HG03196 (cell line): ENCODE data around the gene BCL3.
"Not testable (repeated sequence)": the region's sequence is repeated elsewhere in the genome, so short reads cannot be mapped to it uniquely, and the experiment has no call there.

Experiments
- ATAC-seq: cut with Tn5 transposase; IDR thresholded peaks from one replicate; pipeline ENCODE4 v1.9.1; 2021; ENCODE audit not compliant: unreplicated experiment

BCL3 gene

DNA sequence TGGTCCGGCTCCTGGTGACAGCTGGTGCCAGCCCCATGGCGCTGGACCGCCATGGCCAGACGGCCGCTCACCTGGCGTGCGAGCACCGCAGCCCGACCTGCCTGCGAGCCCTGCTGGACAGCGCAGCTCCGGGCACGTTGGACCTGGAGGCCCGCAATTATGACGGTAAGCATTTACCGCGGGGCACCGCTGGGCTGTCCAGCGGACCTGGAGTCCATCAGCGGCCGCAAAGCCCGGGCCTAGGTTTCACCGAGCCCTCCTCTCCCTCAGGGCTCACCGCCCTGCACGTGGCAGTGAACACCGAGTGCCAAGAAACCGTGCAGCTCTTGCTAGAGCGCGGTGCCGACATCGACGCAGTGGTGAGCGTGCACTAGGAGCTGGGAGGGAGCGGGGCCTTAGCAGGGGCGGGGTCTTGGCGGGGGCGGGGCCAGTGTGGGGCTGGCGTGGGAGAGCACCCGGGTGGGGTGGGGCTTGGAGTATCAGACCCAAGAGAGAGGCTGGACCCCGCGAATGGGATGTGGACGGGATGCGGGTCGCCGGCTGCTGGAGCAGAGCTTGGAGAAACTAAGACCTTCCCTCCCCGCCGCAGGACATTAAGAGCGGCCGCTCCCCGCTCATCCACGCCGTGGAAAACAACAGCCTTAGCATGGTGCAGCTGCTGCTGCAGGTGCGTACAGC, 8.7 kb downstream of the BCL3 start:
- ATAC-seq: no peak

DNA sequence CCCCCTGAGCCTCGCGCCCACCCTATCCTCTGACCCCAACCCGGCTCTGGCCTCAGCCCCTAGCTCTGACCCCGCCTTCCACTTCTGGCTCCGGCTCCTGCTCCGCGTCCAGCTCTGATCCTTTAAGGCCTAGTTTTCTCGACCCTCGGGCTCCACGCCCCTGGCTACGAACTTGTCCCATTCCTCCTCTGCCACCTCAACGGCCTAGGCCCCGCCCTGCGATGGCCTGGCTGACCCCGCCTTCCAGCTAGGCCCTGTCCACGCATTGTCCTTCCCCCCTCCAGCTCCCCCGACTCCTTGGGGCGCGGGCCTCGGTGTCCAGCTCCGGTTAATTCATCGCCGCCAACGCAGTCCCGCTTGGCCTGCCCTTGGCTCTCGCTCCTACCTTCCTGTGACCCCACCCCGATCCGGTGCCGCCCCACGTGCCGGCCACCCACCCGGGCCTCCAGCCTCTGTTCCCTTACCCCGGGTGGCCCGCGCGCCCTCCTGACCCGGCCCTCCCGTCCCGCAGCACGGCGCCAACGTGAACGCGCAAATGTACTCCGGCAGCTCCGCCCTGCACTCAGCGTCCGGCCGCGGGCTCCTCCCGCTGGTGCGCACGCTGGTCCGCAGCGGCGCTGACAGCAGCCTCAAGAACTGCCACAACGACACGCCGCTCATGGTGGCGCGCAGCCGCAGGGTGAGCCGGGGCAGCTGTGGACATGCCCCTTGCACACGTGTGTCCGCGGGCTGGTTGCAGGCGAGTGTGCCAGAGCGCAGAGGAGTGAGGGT, 9.4 kb downstream of the BCL3 start:
- ATAC-seq: no peak

DNA sequence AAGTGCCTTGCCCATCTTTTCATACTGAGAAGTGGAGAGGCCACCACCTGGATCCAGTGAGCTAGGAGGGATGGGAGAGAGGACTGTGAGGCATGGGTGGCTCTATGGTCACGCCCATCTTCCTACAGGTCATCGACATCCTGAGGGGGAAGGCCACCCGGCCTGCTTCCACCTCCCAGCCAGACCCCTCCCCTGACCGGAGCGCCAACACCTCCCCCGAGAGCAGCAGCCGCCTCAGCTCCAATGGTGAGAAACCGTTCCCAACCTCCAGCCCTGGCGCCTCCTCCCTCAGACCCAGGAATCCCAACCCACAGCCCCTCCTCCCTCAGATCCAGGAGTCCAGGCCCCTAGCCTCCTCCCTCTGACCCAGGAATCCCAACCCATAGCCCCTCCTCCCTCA, 10.1 kb downstream of the BCL3 start:
- no peak for ATAC-seq

DNA sequence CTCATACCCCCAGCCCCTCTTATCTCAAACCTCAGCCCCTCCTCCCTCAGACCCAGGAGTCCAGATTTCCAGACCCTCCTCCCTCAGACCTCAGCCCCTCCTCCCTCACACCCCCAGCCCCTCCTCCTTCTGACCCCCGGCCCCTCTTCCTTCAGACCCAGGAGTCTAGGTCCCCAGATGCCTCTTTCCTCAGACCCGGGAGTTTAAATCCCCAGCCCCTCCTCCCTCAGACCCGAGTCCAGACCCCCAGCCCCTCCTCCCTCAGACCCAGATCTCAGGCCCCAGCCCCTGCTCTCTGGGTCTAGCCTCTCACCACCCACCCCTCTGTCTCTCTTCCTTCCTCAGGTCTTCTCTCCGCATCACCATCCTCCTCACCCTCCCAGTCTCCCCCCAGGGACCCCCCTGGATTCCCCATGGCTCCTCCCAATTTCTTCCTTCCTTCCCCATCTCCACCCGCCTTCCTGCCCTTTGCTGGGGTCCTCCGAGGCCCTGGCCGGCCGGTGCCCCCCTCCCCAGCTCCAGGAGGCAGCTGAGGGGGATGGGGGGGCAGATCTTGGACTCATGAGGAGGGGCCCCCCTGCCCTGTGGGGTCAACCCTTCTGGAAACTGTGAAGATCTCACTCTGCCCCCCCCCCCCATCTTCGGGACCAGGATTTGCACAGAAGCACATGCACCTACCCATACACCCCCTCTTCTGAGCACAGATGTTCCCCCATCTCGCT, 10.7 kb downstream of the BCL3 start:
- ATAC-seq: no peak

DNA sequence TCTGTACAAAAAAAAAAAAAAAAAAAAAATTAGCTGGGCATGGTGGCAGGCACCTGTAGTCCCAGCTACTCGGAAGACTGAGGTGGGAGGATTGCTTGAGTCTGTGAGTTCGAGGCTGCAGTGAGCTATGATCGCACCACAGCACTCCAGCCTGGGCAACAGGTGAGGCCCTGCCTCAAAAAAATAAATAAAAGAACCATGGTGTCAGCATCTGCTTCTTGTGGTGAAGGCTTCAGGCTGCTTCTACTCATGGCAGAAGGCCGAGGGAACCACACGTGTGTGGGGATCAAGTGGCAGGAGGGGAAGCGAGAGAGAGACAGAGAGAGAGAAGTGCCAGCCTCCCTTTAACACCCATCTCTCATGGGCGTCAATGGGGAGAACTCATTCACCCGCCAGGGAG, 13.5 kb downstream of the BCL3 start:
- ATAC-seq: no peak

DNA sequence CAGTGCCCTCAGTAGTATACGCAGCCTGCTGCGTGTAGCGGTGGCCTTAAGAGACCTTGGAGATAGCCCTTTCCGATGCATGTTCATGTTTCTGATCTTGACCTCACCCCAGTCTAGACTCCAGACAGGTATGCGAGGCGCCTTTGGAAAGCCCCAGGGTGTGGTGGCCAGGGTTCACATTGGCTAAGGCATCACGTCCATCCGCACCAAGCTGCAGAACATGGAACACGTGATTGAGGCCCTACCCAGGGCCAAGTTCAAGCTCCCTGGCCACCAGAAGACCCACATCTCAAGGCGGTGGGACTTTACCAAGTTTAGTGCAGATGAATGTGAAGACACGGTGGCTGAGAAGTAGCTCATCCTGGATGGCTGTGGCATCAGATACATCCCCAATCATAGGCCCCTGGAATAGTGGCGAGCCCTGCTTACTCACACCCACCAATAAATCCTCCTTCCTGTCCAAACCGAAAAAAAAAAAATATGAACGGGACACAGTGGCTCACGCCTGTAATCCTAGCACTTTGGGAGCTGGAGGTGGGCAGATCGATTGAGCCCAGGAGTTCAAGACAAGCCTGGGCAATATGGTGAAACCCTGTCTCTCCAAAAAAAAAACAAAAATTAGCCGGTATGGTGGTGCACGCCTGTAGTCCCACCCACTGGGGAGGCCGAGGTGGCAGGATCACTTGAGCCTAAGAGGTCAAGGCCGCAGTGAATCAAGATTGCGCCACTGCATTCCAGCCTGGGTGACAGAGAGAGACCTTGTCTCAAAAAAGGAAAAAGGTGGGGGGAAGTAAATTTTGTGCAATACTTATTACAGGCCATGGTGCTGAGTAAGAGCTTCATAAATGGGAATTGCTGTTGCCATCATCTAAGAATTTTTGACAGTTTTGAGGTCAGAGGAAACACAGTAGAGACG, 16.8 kb downstream of the BCL3 start:
- no peak for ATAC-seq

DNA sequence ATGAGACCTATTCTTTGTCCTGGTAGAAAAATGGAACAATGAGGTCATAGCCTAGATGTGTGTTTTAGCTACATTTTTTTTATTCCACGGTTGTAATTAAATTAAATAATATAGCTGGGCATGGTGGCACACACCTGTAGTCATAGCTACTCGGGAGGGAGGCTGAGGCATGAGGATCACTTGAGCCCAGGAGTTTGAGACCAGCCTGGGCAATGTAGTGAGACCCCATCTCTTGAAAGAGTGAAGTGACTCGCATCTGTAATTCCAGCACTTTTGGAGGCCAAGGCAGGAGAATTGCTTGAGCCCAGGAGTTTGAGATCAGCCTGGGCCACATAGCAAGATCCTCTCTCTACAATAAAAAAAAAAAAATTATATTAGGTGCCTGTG, 17.4 kb downstream of the BCL3 start:
- ATAC-seq: no peak

DNA sequence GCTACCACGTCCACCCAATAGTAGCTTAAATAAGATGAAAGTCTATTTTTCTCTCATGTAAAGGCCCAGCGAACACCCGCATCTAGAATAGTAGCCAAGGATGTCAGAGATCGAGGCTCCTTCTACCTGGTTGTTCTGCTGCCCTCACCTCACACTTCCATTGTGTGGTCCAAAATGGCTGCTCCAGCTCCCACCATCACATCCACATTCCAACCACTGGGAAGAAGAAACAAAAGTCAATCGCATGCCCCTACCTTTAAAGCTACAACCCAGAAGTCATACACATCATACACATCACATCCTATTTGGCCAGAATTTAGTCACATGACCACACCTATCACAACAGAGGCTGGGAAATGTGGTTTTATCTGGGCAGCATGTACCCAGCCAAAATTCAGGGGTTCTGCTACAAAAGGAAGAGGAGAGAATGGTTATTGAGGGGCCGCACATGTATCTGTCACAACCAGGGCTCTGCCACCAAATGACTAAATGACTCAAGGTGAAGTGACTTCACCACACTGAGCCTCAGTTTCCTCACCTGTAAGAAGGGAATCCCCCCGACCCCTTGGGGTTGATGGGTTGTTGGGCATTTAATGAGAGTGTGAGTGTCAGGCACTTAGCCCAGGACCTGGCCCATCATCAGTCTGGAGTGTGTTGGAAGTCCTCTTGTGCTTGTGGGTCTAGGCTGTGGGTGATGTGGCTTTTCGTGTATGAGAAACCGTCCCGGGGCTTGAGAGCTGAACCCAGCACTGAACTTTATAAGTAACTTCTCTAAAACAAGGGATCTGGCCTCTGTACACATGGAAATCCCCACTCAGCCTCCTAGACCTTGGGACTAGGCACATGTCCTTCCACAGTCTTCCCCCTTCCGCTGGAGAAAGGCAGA, 19.0 kb downstream of the BCL3 start:
- no peak for ATAC-seq

DNA sequence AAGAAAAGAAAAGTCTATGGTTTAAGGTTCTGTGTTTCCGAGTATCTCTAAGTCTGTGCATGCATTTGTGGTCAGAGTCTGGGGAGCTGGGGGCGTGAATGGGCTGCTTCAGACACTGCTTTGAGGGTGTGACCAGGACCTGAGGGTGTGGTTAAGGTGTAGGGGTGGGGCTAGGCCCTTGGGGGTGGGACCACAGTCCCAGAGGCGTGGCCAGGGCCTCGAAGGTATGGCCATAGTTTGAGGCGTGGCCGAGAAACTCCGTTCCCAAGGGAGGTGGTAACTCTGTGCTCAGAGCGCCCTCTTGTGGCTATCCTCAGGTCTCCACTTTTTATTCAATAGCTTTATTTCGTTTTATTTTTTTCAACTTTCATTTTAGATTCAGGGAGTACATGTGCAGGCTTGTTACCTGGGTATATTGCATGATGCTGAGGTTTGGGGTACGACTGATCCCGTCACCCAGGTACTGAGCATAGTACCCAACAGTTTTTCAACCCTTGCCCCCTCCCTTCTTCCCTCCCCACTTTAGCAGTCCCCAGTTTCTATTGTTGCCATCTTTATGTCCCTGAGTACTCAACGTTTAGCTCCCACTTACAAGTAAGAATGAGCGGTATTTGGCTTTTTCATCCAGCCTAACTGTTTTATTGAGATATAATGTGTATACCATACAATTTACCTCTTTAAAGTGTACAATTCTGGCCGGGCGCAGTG, 22.2 kb downstream of the BCL3 start:
- peak; percentile 94 for ATAC-seq

DNA sequence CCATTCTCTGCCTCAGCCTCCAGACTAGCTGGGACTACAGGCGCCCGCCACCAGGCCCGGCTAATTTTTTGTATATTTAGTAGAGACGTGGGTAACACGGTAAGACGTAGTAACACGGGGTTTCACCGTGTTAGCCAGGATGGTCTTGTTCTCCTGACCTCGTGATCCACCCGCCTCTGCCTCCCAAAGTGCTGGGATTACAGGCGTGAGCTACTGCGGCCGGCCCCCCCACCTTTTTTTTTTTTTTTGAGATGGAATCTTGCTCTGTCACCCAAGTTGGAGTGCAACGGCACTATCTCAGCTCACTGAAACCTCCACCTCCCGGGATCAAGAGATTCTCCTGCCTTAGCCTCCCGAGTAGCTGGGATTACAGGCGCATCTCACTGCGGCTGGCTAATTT, 23.6 kb downstream of the BCL3 start:
- not testable (repeated sequence) for ATAC-seq

DNA sequence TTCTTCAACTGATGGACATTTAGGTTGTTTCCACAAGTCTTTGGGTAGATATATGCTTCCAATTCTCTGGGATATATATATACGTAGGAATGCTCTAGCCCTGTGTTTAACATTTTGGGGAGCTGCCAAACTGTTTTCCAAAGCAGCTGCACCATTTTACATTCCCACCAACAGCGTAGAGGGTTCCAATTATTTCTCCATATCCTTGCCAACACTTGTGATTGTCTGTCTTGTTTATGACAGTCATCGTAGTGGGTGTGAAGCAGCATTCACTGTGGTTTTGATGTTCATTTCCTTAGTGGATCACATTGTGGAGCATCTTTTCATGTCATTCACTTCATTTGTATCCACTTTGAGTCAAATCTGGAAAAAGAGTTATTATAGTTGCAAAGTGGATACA, 24.5 kb downstream of the BCL3 start:
- ATAC-seq: no peak

DNA sequence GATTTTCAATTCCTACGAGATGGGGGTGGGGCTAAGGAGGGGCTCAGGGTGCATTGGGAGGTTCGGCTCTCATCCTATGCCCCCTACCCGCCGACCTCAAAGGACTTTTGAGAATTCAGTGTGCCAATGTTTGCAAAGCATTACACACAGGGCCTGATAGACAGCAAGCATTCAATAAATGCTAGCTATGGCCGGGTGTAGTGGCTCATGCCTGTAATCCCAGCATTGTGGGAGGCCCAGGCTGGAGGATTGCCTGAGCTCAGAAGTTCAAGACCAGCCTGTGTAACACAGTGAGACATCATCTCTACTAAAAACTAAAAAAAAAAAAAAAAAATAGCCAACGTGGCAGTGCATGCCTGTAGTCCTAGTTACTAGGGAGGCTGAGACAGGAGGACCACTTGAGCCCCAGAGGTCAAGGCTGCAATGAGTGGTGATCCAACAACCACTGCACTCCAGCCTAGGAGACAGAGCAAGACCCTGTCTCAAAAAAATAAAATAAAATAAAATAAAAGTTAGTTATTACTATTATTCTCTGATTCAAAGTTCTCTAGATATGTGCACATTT, 27.2 kb downstream of the BCL3 start:
- no peak for ATAC-seq

DNA sequence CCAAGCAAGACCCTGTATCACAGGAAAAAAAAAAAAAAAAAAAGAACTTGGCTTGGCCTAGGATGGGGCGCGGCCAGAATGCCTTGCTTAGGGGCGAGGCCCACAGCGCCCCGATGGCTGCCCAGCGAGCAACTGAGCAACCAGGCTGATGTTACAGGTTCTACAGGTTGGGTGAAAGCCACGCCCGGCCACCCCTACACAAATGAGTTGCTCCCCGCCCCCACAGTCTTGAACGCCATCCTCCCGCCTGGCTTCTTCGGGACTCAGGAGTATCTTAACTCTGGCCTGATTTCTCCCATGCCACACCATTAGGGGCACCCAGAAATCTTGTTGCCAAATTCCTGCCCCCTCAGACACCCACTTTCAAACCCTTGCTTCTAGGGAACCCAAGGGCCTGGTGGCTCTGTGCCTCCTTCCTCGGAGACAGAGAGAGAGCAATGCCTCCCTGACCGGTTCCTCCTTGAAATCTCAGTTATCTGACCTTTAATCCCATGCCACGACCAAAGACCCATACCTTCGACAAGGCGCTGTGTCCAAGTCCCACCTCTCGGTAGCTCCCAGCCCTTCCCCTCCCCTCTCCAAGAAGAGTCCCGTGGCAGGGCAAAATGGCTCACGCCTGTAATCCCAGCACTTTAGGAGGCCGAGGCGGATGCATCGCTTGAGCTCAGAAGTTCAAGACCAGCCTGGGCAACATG, 28.0 kb downstream of the BCL3 start:
- no peak for ATAC-seq

DNA sequence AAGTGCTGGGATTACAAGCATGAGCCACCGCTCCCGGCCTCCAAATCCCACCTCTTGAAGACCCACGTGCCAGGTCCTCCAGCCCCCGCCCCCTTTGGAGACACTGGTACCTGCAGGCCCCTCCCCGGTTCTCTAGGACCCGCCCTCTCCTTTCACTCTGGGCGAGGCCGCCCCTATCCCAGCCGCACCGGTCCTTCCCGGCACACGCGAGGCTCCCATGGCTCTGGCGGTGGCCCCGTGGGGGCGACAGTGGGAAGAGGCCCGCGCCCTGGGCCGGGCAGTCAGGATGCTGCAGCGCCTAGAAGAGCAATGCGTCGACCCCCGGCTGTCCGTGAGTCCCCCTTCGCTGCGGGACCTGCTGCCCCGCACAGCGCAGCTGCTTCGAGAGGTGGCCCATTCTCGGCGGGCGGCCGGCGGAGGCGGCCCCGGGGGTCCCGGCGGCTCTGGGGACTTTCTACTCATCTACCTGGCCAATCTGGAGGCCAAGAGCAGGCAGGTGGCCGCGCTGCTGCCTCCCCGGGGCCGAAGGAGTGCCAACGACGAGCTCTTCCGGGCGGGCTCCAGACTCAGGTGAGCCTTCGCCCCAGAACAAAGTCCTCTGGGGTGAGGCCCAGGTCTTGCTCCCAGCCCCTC, 29.3 kb downstream of the BCL3 start, which contains the start of gene CBLC:
TSS of gene CBLC (plus strand) at position 176 of the 633 bp plus-strand sequence. CDS start at position 218, 42 bp downstream.
- no peak for ATAC-seq

DNA sequence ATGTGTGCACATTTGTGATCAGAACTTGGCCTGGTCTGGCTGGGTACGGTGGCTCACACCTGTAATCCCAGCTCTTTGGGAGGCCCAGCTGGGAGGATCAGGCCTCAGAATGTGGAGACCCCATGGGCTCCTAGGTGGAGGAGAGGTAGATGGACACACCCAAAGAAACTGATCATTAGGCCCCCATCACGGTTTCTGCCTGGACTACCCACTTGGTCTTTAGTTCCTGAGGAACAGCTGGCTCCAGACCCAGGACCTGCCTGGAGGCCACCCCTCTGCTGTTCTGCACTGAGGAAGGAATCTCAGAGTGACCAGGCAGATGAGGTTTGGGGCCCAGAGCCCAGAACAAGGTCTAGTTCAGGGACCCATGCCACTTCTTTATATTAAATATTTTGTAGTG, 30.6 kb downstream of the BCL3 start:
- no peak for ATAC-seq

DNA sequence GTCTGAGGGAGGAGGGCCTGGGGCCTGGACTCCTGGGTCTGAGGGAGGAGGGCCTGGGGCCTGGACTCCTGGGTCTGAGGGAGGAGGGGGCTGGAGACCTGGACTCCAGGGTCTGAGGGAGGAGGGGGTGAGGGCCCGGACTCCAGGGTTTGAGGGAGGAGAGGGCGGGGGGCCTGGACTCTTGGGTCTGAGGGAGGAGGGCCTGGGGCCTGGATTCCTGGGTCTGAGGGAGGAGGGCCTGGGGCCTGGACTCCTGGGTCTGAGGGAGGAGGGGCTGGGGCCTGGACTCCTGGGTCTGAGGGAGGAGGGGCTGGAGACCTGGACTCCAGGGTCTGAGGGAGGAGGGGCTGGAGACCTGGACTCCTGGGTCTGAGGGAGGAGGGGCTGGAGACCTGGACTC, 33.2 kb downstream of the BCL3 start:
- ATAC-seq: not testable (repeated sequence)

DNA sequence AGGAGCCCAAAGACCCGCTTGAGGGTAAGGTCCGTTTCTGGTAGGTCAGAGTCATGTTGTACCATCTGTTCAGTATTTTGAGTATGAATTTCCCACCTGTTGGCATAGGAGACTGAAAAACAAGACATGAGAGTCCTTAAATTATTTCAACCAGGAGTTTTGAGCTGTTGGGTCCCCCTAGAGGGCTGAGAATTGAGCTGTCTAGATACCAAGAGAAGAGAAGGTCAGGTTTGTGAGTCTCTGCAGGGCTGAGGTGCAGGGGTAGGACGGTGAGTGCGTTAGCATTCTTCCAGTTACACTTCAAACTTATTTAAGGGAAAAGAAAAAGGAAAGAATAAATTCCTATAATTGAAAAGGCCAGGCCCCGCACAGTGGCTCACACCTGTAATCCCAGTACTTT, 34.2 kb downstream of the BCL3 start:
- ATAC-seq: no peak

DNA sequence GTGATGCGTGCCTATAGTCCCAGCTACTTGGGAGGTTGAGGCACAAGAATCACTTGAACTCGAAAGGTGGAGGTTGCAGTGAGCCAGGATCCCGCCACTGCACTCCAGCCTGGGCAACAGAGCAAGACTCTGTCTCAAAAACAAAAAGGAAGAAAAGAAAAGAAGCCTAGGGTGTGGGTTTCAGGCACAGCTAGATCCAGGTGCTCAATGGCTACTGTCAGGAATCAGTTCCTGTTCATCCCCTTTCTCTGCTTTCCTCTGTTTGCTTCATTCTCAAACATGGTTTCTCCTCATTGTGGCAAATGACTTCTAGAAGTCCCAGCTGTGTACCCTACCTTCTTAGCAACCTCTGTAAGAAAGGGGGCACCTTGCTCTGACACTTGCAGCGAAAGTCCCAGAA, 35.0 kb downstream of the BCL3 start:
- no peak for ATAC-seq
